Heart left ventricle (tissue), 13 donors: ENCODE results near the gene HAND2.

Experiments
- POLR2A ChIP-seq, 2 donors: fragments of 450-650 bp; IDR thresholded peaks; one replicate each; pipeline ENCODE4 v1.6.1; 2017; ENCODE audit warnings: antibody characterized with exemption in 2 of 2, mild to moderate bottlenecking in 2 of 2, moderate library complexity in 2 of 2
- TF ChIP-seq, protein P1 (sequence below), 12 donors: fragments of 200-600 bp; sonication (generic) in 4 of 12; IDR thresholded peaks; one replicate each; pipeline versions ENCODE4 v1.5.0 to v1.8.0; 2018 to 2022; ENCODE audit warnings: antibody characterized with exemption in 12 of 12, mild to moderate bottlenecking in 5 of 12
- donor health status: ischemic (EF 13 %, LVEDD 7.1; RV severe dilation, severe dysfunction).
- donor health status: DM: no; HTN: yes; CAD: no.
- donor health status: DM: no; HTN: no; CAD: no.
- donor health status: ischemic (EF 25% LVEDD 6.9; RV normal size, moderate dysfunction).
- donor health status: ischemic (EF 25% LVEDD 5.7; RV mildly dilated, moderate dysfunction).
- donor health status: ischemic (EF 35%, LVEDD 5.7; RV mildly dilated, moderate dysfunction).
- donor health status: nonischemic (EF 11% LVEDD 7.7; RV severe dilation, severe dysfunction).
- donor health status: DM: yes; HTN: yes; CAD: no.
- donor health status: PGD.
- donor health status: ischemic (EF 29% LVEDD 5.4; RV normal size, mild dysfunction).
- donor health status: nonischemic (EF 23%, LVEDD 6.1; RV moderate dilation, normal function).

GRCh38 chr4:173518425-173519102 lies 11.5 kb downstream of the HAND2 start:
- TF ChIP-seq, protein P1, sequence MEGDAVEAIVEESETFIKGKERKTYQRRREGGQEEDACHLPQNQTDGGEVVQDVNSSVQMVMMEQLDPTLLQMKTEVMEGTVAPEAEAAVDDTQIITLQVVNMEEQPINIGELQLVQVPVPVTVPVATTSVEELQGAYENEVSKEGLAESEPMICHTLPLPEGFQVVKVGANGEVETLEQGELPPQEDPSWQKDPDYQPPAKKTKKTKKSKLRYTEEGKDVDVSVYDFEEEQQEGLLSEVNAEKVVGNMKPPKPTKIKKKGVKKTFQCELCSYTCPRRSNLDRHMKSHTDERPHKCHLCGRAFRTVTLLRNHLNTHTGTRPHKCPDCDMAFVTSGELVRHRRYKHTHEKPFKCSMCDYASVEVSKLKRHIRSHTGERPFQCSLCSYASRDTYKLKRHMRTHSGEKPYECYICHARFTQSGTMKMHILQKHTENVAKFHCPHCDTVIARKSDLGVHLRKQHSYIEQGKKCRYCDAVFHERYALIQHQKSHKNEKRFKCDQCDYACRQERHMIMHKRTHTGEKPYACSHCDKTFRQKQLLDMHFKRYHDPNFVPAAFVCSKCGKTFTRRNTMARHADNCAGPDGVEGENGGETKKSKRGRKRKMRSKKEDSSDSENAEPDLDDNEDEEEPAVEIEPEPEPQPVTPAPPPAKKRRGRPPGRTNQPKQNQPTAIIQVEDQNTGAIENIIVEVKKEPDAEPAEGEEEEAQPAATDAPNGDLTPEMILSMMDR (IDR thresholded peaks at IDR 0.05), result no peak
- no peak for TF ChIP-seq POLR2A (IDR thresholded peaks at IDR 0.05)
